Measurements from ENCODE around the gene MTX3.

Gene MTX3

DNA sequence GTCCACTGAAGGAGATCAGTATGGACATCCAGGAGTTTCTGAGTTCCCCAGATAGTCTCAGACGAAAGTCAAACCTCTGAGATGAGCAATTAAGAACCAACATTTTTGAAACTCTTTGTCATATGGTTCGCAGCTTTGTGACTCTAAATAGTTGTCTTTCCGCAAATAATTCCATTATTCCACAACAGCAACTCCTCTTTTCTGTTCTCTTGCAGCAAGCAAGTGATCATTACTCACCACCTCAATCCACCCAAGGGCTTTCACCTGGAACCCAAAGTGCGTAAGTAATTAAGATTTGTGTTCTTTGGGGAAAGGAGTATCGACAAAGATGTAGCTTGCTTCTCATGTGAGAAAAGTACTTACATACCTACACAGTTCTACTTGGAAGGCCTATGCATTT is 15.6 kb downstream of the MTX3 start:
- H3K27ac ChIP-seq: no peak overlapping the region
- DNase-seq (ENCODE audit: low spot score): no peak
- TF ChIP-seq, protein P1, sequence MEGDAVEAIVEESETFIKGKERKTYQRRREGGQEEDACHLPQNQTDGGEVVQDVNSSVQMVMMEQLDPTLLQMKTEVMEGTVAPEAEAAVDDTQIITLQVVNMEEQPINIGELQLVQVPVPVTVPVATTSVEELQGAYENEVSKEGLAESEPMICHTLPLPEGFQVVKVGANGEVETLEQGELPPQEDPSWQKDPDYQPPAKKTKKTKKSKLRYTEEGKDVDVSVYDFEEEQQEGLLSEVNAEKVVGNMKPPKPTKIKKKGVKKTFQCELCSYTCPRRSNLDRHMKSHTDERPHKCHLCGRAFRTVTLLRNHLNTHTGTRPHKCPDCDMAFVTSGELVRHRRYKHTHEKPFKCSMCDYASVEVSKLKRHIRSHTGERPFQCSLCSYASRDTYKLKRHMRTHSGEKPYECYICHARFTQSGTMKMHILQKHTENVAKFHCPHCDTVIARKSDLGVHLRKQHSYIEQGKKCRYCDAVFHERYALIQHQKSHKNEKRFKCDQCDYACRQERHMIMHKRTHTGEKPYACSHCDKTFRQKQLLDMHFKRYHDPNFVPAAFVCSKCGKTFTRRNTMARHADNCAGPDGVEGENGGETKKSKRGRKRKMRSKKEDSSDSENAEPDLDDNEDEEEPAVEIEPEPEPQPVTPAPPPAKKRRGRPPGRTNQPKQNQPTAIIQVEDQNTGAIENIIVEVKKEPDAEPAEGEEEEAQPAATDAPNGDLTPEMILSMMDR (conservative IDR thresholded peaks at IDR 0.05; ENCODE audit: low read depth): no peak
- CTCF ChIA-PET: interaction anchor here (0.6 to 1.0 kb wide), 3 partner anchors 10 to 554 kb away, joined by 3 read pairs; no protein-coding TSS in a partner anchor
- POLR2A ChIA-PET (ENCODE audit: low non-redundant PET): no interaction called here

DNA sequence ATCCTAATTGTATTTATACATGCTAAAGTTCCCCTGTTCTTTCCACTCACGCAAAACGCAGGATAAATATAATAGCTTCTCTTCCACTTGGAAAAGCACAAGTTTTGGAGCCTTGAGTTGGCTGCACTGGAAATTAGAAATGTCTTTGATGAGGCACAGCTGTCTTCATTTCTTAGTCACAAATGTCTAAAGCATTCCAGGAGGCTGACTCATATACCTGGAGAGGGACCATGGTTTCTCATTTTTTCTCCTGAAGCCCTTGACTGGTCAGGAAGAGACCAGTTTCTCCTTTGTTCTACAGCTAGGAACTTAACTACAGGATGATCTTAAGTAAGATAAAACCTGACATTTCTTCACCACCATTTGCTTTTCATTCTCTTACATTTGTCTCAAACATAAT is 16.2 kb downstream of the MTX3 start:
- no peak overlapping the region for H3K27ac ChIP-seq
- DNase-seq (ENCODE audit: low spot score): peak; percentile 73
- POLR2A ChIA-PET (ENCODE audit: low non-redundant PET): no interaction called here
- CTCF ChIA-PET: interaction anchor here (0.6 to 1.0 kb wide), 4 partner anchors 11 to 554 kb away, joined by 3 read pairs; no protein-coding TSS in a partner anchor
- TF ChIP-seq, protein P1 (conservative IDR thresholded peaks at IDR 0.05; ENCODE audit: low read depth): no peak

DNA sequence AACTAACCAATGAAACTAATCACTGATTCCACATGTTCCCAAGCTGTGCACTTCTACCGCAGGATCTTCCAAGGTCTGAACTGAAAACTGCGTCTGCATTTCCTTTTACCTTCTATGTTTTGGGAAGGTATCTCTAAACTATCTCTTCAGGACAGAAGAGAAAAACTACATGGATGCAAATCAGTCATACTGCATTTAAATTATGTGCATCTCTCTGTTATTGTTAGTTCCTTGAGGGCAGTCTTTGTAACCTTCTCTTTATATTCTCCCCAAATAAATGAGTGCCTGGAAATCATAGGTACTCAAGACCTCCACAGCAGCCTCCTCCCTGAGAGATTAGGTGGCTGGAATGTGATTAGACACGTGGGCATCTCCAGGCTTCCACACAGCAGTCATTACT is 17.1 kb downstream of the MTX3 start:
- TF ChIP-seq, protein P1 (conservative IDR thresholded peaks at IDR 0.05; ENCODE audit: low read depth): no peak
- no peak overlapping the region for H3K27ac ChIP-seq
- no peak for DNase-seq (ENCODE audit: low spot score)
- CTCF ChIA-PET: no interaction called here
- POLR2A ChIA-PET (ENCODE audit: low non-redundant PET): no interaction called here

DNA sequence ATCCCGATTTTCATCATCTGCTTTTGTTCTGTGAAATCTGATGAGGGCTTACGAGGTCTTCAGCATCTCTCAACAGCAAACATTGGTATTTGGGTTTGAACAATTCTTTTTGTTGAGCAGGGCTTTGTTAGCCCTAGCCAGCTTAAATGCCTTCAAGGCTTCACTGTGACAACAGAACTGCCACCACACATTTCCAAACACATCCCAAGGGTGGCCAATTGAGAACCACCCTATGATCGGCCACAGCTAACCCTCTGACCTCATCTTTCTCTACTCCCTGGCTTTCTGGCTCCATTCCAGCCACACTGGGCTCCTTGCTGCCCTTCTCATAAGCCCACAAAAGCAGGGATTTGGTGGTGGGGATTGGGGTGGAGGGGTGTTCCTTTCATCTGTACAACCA is 17.6 kb downstream of the MTX3 start:
- DNase-seq (ENCODE audit: low spot score): no peak
- POLR2A ChIA-PET (ENCODE audit: low non-redundant PET): no interaction called here
- no peak overlapping the region for H3K27ac ChIP-seq
- TF ChIP-seq, protein P1 (conservative IDR thresholded peaks at IDR 0.05; ENCODE audit: low read depth): no peak
- CTCF ChIA-PET: interaction anchor here (0.6 kb wide), 1 partner anchor 13 kb away, joined by 3 read pairs; no protein-coding TSS in a partner anchor

DNA sequence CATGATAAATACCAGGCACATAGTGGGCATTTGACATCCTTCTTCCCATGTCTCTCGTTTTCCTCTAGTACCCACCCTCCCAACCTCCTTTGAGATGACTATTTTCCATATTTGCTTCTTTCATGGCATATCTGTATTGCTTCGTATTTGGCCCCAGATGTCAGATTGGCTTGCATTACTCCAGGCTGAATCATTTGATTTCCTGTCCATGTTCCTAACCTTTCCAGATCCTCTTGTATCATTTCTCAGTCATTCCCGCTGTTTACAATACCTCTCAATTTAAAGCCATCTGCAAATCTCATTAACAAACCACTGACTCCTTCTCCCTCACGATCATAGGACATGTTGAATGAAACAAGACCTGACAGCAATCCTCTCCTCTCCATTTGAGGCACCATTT is 19.9 kb downstream of the MTX3 start:
- TF ChIP-seq, protein P1 (conservative IDR thresholded peaks at IDR 0.05; ENCODE audit: low read depth): no peak
- ChIA-PET POLR2A (ENCODE audit: low non-redundant PET) (no interaction called here), CTCF (no interaction called here)
- peak overlapping the region; percentile 50; the same call in 1 of the 2 replicates for H3K27ac ChIP-seq
- peak; percentile 62 for DNase-seq (ENCODE audit: low spot score)

DNA sequence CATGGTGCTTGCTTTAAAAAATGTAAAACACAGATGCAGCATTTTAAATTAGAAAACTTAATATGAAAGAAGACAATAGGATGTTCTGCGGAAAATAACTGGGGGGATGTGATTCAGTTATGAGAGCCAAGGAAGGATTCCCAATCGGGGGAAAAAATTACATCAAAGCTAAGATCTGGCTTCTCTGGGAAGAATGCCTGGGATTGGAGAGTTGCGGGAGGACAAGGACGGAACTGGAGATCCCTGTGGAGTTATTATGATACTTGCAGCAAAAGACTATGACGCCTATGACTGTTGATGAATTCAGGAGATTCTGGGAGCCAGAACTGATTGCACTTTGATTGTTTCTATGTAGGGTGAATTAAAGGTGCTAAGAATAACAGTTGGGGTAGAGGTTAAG is 24.6 kb downstream of the MTX3 start:
- no peak overlapping the region for H3K27ac ChIP-seq
- ChIA-PET CTCF (interaction anchor here (0.6 to 1.0 kb wide), 3 partner anchors 10 to 145 kb away, joined by 3 to 4 read pairs (median 3); no protein-coding TSS in a partner anchor), POLR2A (ENCODE audit: low non-redundant PET) (no interaction called here)
- TF ChIP-seq, protein P1 (conservative IDR thresholded peaks at IDR 0.05; ENCODE audit: low read depth): no peak
- no peak for DNase-seq (ENCODE audit: low spot score)
